GM18507 (cell line): Measurements from ENCODE around the gene UBASH3B.
A peak's percentile ranks its signal among the peaks of the same experiment; 100 is the strongest.

Source experiments
- DNase-seq: peaks from one replicate; pipeline ENCODE4 v3.0.0; 2011; ENCODE audit warnings: low read depth; ENCODE audit not compliant: insufficient read length; ENCODE audit errors: extremely low spot score
- FAIRE-seq: peaks from 2 replicates; lab custom pipeline; 2011; peaks lifted over from hg19 to GRCh38; lab: Jason Lieb, UNC

The UBASH3B gene

DNA sequence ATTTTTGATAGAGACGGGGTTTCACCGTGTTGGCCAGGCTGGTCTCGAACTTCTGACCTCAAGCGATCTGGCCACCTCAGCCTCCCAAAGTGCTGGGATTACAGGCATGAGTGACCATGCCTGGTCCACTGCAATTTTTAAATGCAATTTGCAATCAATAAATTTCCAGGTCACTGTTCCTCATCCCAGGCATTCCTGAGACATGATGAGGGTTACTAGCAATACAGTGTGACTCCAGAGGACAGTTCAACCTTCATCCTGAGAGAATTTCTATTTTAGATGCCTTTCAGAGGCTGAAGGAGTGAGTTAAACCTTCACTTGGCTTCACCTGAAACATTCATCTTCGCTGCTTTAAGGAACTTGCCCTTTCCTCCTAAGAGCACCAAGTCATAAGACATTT, 9.7 kb upstream of the UBASH3B start:
- FAIRE-seq (no peak), DNase-seq (no peak)

DNA sequence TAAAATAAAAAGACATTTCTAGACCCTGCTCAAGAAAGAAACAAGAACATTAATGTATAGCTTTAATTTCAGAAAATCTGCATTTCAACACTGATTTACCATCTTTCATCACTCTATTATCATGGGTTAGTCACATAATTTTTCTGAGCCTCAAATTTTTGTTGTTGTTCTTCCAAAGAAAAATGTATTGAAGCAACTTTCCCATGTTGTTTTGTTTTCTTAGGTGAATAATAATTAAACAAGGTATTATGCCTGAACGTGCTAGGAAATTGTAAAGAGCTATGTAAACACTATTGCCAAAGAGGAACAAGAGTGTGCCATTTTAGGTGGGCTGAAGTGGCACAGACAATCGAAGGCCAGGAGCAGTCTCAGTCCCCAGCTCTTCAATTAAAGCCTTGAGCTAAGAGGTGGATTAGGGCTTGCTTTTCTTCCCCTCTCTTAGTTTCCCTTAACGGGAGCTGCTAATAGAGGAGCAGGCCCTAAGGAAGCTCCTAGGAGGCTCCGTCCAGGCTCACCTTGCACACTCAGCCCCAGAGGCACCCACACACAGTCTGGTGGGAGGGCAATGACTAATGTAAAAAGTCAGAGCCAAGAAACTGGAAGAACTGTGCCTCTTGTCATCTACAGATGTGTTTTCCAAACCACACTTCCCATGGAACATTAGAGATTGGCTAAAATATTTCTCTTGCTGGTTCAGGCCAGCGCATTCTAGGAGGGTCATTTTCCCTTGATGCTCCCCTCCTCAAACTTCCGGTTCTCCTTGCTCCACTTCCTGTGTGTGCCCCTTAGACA, 8.8 kb upstream of the UBASH3B start:
- FAIRE-seq, result no peak
- no peak for DNase-seq

DNA sequence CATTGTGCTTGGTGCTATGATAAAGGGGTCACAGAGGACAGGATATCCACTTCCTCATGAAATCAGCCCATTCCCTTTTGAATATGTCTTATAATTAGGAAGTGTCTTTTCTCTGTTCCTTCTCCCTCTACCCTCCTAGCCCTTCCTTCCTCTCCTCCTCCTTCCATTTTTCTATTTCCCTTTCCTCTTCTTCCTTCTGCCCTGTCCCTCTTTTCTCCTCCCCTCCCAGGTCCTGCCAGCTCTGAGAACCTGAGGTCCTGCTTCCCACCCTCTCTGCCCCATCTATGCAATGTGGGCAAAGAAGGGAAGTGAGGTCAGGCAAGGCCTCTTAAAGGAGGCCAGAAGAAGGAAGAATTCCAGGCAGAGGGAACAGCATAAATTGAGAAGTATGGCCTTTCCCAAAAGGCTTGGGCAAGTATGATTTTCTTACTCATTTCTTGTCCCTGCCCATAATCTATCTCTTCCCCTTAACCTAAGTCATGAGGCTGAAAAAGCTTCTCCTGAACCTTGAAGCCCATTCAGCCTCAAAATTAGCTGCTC, 7.7 kb upstream of the UBASH3B start:
- FAIRE-seq (no peak), DNase-seq (no peak)

DNA sequence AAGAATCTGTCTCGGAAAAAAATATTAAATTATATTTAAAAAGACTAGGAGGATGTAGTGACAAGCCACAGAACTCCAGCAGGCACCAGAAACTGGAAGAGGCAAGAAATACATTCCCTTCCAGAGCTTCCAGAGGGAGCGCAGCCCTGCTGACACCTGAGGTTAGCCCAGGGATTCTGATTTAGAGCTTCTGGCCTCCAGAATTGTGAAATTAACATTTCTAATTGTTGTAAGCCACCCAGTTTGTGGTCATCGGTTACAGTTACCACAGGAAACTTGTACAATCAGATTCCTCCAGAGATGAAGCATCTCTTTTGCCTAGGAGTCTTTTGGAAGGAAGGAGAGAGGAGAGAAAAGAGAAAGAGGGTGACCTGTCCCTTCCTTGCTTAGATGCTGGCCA, 6.4 kb upstream of the UBASH3B start:
- FAIRE-seq, result no peak
- no peak for DNase-seq

DNA sequence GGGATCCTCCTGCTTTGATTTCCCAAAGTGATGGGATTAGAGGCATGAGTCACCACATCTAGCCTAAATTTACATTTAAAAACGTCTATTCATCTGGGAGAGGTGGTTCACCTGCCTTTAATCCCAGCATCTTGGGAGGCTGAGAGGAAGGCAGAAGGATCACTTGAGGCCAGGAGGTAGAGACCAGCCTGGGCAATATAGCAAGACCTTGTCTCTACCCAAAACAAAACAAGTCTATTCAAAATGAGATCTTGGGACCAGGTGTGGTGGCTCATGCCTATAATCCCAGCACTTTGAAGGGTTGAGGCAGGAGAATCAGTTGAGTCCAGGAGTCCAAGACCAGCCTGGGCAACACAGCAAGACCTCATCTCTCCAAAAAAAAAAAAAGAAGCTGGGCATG, 4.9 kb upstream of the UBASH3B start:
- DNase-seq, result no peak
- FAIRE-seq, result no peak

DNA sequence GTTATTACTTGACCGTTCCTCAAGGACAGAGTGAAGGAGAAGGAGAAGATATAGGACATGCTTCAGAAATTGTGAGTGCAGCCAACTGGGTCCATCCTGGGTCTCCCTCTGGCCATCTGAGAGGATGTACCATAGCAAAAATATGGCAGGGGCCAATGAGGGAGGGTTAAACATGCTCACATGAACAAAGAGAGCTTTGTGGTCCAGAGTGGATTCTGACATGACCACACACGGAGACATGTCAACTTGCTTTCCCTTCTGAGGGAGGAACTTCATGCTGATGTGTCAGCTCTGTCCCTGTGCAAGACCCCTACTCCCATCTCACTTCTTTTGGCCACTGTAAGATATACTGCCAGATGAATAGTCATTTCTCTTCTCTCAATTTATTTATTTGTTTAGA, 3.0 kb upstream of the UBASH3B start:
- no peak for DNase-seq
- FAIRE-seq, result no peak

DNA sequence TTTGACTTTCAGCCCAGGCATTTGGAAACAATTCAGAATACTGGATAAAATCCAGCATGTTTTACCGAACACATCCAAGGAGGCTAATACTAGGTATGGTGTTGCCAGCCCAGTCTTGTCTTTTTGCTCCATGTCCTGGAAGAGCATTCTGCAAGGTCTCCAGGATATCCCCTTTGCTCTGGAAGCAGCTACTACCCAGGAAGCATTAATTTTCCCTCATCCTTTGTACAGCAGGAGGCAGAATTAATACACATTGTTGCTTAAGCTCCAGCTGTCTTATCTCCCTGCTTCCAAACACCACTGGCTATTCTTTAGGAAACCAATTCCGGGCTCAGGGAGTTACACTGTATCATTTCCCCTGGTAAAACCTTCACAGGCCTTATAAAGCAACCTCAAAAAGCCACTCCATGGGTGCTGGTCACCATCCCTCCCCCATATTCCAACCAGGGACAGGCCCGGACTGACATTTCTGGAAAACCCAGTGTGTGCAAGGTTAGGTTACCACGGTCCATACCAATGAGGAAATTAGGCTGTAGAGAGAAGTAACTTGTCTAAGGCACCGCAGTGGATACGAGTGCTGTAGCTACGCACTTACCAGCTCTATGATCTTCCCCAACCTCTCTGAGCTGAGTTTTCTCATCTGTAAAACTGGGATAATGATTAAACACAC, 1.5 kb upstream of the UBASH3B start:
- FAIRE-seq (no peak), DNase-seq (no peak)

DNA sequence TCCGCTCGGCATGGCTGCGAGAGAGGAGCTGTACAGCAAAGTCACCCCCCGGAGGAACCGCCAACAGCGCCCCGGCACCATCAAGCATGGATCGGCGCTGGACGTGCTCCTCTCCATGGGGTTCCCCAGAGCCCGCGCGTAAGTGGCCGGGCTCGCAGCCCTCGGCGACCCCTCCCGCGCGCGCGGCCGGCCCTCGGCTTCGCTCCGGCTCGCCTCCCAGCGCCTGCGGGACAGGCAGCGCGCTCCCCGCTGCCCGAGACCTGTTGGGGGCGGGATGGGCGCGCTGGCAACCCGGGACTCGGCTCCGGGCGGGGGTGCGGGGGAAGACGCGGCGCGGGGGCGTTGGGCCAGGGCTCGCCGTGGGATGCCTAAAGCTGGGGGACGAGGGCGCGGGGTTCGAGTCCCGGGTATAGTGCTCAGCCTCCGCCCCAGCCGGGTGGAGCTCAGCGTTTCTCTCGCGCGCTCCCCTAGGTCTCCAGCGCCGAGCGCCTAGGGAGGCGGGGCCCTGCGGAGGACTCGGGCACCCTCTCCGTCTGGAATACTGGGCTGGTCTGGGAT, 630 bp downstream of the UBASH3B start:
- no peak for FAIRE-seq
- no peak for DNase-seq

DNA sequence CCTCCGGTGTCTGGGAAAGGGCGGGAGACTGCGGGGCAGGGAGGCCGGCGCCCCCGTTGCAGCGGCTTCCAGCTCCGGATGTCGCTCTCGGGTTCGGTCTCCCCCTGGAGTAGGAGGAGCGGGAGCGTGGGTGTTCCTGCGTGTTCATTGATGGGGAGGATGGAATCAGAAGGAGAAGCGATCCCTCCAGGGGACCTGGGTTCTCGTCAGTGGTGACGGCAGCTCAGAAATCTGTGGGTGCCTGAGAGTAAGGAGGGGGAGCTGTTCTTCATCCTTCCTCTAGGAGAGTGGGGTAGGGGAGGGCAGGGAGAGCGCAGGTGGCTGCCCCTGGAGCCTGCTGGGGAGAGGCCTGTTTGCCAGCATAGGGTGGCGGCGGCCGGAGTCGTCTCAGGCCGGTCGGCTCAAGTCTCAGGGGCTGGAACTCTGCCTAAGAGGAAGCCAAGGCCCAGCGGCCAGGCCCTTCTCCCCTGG, 1.1 kb downstream of the UBASH3B start:
- DNase-seq (no peak), FAIRE-seq (peak; percentile 38)

DNA sequence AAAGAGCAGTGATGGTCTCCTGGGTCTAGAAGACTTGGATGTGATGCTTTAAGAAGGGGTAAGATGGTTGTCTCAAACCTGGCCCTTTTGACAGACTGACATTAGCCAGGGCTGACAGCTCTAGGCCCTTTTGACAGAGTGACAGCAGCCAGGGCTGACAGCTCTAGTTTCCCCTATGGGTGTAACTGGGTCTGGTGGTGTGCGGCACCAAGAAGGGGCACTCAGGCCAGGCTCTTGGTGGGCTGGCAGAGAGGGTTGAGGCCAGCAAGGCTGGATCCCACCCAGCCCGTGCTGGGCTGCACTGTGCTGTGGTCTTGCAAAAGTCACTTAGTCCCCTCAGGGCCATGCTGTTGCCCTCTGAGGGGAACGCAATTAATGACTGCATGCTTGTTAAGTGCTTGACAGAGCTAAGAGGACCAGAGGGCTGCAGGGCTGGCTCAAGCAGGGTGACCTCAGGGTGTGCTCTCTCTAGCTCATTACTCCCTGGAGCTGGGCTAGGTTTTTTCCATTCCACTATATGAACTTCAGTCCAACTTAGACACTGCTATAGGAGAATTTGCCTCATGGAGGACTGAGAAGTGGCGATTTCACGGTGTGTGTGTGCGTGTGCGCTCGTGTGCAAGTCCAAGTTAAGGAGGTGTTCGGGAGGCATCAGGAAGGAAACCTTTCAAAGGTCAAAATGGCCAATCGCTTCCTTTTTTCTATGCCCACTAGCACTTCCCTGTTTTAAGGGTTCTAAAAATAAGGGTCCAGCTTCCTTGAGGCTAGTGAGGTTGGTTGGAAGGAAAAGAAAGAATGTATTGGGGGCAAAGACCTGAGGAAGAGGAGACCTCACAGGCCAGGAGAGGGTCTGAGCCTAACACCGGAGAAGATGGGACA, 4.4 kb downstream of the UBASH3B start:
- DNase-seq (no peak), FAIRE-seq (no peak)

DNA sequence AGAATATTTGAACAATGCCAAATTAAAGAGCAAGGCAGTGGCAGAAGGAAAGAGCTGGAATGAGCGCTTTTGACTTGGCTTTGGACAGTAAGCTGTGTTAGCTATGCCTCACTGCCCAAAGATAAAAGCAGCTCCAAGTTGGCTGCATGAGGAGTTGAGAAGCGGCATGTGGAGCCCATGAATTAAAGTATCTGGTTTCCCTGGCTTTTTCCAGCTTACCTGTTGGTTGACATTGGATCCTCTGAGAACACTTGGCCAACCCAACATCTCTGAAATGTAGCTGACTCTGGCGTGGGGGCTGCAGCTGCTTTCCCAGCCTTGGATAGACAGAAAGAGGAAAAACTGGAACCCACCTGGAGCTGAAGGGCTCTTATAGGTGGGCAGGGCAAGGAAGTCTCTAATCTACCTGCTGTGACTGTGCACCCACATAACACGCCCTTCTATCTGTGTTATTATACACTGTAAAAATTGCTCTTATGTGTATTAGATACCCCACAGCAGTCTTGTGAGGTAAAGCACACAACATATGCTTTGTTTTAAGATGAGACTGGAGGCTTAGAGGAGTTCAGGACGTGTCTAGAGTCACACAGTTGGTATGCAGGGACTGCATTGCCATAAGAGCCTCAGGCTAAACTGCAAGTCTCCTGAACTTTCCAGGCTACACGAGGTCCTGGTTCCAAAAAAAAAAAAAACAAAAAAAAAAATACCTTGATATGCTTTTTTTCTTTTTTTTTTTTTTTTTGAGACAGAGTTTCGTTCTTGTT, 5.8 kb downstream of the UBASH3B start:
- no peak for DNase-seq
- FAIRE-seq, result no peak

DNA sequence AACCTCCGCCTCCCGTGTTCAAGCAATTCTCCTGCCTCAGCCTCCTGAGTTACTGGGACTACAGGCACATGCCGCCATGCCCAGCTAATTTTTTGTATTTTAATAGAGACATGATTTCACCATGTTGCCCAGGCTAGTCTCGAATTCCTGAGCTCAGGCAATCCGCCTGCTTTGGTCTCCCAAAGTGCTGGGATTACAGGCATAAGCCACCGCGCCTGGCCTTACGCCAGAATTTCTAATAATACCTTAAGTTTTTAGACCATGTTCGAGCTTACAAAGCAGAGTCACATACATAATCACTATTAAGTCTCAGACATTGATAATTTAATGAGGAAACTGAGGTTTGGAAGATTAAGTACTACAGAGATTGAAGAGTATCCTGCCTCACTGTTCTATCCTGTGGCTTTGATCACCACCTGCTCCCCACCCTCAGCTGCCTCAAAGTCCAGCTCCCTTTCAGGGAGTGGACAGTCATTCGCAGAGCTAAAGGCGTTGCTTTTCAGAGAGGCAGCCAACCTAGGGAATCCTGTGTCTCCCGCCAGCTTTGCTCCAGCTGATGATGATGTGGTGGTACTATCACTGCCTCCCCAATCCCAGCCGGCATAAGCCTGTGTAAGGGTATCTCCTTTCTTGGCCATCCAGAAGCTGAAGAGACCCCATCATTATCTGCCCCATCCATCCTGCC, 7.7 kb downstream of the UBASH3B start:
- no peak for DNase-seq
- FAIRE-seq, result no peak

DNA sequence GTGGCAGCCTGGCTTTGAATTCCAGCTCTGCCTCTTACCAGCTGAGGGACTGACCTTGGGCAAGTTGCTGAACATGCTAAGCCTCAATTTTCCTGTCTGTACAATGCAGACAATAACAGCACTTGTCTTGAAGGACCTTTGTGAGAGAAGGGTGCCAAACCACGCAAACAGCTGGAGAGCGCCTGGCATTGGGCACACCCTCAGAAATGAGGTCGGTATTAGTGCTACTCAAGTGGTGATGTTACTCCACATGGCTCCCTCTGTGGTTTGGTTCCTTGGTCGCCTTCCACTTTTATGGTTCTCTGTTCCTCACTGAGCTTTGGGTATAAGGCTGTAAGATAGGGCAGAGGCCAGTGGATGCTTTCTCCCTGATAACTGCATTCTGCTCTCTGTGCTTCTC, 8.2 kb downstream of the UBASH3B start:
- FAIRE-seq (no peak), DNase-seq (no peak)

DNA sequence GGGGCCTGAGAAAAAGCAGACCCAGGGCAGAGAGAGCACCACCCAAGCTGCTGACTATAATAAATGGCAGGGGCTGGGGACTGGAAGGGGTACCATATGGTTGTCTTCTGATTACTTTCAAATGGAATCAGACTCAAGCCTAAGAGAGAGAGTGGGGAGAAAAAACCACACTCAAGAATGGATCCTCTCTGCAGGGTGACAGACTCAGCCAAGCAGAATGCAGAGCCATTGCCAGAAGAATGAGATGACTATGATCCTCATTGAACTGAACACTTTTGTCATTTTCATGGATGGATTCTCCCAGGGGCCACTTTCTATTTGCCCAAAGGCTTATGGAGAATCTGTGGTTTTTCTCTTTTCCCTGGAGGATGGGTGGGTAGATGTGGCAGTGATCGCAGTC, 8.7 kb downstream of the UBASH3B start:
- FAIRE-seq, result no peak
- DNase-seq, result no peak

DNA sequence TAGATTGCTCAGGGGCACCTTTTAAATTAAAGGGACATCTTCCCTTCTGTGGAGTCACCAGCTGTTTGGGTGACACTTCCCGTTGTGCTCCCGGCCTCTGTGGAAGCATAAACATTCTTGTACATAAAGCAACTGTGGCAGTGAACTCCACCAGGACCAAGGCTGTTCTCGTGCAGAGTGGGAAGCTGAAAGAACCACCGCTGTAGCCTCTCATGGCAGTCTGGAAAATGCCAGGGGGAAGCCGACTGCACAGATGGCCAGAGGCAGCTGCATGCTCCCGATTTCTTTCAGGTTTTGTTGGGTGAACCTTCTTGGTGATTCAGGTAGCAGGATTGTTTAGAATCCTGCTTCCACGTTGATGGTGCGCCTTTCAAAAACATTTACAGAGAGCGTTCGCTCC, 10.3 kb downstream of the UBASH3B start:
- FAIRE-seq, result no peak
- DNase-seq, result no peak

DNA sequence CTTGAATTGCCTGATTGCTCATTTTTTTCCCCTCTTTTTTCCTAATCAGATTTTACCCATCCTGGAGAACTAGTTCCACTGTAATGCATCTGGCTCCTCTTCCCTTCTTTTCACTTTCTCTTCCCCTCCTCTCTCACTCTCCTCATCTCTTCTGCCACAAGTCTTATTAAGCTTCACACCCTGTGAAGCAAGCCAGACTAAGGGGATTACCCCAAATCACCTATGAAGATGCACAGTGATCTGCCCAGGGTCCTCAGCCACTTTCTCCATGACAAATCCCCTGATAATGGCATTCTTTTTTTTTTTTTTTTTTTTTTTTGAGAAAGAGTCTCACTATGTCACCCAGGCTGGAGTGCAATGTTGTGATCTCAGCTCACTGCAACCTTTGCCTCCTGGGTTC, 11.2 kb downstream of the UBASH3B start:
- no peak for DNase-seq
- no peak for FAIRE-seq

DNA sequence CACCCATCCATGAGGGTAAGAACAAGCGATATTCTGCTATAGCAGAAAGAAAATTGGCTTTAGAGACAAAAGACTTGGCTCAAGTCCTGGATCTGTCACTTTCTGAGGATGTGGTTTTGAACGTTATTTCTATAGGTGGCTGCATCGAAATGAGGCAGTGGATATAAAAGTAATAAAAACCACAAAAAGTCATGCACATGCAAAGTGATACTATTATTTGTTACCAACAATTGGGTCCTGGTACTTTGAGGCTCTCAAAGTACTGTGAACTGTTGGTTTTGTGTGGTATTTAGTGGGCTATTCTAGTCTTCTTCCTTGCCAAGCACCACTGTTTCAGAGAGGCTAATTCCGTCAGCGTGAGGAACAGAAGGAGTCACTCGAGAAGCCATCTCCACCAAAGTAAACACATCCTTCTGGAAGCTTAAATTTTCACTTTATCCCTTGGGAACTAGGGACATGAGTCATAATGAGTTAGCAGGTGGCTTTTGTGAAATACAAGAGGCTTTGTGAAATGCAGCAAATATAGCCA, 13.1 kb downstream of the UBASH3B start:
- DNase-seq (no peak), FAIRE-seq (no peak)

DNA sequence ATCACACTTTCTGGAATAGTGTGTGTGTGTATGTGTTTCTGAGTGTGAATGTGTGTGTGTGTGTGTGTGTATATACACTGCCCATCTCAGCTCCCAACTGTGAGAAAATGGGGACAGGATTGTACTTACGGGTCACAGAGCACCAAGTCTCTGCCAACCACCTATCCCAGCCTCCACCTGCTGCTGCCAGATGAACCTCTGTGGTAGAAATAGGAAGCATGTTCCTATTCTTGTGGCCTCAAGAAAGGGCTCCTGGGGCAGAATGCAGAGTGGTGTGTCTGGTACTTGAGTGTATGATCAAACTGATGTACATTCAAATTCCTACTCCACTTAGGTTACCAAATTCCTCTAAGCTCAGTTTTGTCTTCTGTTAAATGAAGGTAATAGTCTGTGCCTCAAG, 14.6 kb downstream of the UBASH3B start:
- no peak for DNase-seq
- no peak for FAIRE-seq
